IPS-18c (cell line): Measurements from ENCODE around the gene COL5A1.

Experiments
- H3K4me3 ChIP-seq: 2 replicates; pipeline ENCODE4 v1.7.0; 2013; ENCODE audit warnings: low read depth, mild to moderate bottlenecking, low read length, moderate library complexity; ENCODE audit not compliant: insufficient read depth
- H3K9me3 ChIP-seq: one replicate; pipeline ENCODE4 v1.6.1; 2013; ENCODE audit warnings: mild to moderate bottlenecking, low read length, moderate library complexity; ENCODE audit not compliant: control insufficient read depth, insufficient read depth

Gene COL5A1

DNA sequence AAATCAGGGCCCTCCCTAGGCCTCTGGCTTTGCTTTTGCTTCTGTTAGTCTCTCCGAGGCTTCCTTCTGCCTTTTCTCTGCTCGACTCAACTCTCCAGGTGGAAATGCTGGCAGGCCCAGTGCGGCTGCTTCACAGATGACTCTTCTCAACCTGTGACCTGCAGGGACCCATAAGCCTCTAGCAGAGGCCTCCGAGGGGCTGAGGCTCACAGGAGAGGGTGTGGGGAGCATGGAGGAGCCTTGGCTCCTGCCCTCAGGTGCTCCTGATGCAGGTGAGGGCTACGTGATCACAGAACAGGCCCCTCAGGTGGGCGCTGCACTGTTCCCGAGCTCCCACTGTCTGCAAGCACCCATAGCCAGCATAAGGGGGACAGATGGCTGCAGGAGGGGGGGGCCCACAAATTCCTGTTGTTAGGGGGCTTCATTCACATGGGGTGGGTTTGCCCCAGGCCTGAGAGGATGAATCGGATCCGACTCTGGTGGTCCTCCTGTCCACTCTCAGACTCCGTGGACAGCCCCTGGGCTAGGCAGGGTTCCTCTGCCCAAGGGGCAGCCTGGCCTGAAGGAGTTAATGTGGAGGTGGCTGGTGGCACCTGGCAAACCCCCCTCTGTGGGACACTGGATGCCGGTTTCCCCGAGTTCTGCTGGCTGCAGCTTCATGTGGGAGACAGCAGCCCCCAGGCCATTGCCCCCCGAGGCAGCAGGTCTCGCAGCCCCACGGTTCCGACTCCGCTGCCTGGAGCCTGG lies 228.1 kb downstream of the COL5A1 start:
- no peak overlapping the region for H3K4me3 ChIP-seq
- no peaks in the 10 kb centered on the region for H3K9me3 ChIP-seq

DNA sequence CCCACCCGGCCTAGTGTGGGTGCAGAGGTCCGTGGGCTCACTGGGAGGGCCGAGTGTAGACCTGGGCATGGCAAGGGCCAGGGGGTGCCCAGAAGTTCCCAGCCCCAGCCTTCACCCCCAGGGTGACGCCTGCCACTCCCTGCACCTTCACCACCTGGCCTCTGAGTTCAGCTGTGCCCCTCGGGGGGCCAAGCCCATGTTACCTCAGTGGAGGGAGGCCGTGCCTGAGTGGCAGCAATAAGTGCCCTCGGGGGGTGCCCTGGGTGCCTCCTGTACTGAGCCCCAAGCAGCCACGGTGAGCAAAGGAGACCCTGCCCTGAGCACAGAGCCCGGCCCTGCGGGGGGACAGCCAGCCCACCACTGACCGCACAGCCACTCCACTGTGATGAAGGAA lies 228.7 kb downstream of the COL5A1 start:
- Histone ChIP-seq H3K9me3 (no peaks in the 10 kb centered on the region), H3K4me3 (no peak overlapping the region)

DNA sequence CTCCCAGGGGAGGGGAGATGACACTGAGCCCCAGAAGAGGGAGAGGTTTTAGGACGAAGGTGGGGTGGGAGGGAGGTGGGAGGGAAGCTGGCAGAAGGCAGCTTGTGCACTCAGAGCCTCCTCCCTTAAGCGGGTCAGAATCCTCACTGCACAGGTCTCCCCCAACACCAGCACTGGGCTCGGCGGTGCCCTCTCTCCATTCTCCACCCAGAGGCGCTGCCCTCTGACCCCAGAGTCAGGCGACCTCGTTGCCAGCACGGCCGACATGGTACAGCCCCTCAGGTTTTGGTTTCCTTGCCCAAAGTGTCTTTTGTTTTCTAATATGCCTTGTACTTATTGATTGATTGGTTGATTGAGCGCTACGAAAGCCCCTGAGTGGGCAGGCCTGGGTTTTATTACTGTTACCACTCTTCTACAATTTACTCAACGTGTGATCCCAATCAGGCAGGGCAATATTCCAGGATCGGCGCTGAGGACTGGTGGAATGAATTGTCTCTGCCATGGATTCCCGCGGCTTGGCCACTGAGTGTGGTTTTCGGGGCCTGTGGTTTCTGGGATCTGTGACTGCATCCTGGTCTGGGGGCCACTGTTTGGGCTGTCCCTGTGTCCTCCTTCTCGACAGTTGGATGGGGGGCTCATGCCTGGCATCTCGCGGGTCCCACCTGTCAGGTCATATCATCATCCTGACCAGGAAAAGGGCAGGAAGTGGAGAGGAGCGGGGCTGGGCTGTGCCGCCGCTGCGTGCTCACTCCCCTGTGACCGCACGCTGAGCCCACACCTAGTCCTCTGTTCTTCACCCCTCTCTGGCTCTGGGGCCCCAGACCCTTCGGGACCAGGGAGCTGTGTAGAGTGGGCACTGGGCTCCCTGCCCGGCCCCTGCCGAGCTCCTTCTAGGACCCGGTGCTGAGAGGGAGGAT lies 229.4 kb downstream of the COL5A1 start:
- Histone ChIP-seq H3K9me3 (no peaks in the 10 kb centered on the region), H3K4me3 (no peak overlapping the region)

DNA sequence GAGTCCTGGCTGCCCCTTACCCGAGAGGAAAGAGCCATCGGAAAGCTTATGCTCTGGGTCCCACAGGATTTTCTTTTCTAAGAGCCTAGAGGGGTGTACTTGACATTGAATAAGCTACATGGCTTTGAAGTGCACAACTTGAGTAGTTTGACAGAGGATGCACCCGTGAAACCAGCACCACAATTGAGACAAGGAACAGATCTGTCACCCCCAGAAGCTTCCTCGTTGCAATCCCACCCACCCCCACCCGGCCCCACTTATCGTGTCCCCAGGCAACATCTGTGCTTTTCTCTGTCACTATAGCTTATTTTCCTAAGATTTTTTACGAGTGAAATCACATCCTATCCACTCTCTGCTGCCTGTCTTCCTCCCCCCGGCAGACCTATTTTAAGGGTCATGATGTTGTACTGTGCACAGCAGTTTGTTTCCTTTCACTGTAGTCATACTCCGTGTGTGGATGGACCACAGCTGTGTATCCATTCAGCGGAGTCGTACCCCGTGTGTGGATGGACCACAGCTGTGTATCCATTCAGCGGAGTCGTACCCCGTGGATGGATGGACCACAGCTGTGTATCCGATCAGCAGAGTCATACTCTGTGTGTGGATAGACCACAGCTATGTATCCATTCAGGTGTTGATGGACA lies 230.2 kb downstream of the COL5A1 start:
- no peak overlapping the region for H3K4me3 ChIP-seq

DNA sequence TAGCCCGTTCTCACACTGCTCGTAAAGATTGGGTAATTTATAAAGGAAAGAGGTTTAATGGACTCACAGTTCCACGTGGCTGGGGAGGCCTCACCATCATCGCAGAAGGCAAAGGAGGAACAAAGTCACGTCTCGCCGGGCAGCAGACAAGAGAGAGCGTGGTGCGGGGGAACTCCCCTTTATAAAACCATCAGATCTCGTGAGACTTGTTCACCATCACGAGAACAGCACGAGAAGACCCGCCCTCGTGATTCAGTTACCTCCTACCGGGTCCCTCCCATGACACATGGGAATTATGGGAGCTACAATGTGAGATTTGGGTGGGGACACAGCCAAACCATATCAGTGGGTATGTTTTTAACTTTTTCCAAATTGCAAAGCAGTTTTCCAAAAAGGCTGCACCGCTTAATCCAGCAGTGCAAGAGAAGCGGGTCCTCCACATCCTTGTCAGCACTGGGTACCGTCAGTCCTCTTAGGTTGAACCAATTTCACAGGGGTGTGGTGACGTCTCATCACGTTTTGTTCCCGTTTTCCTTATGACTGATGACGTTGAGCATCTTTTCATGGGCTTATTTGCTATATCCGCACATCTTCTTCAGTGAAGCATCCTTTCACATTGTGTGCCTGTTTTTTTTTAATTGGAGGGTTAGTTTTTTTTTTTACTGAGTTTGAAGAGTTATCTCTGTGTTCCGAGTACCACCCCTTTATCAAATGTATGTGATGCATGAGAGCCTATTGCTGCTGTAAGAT lies 231.1 kb downstream of the COL5A1 start:
- Histone ChIP-seq H3K9me3 (no peaks in the 10 kb centered on the region), H3K4me3 (no peak overlapping the region)

More for the DNA sequence above, 230.2 kb downstream of the COL5A1 start:
- no peaks in the 10 kb centered on the region for H3K9me3 ChIP-seq

DNA sequence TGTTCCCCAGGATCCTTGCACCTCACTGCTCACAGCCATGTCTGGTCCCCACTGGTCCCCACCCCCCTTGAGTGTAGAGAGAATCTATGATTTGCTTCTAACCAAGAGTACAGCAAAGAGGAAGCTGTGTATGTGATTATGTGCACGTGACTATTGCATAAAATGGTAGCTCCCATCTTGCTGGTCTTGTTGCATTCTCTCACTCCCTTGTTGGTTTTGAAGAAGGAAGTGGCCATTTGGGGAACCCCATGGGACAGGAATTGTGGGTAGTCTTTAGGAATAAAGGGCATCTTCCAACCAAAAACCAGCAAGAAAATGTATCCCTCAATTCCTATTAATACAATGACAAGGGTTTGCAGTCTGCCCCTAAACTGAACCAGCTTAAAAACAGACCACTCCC lies 233.8 kb downstream of the COL5A1 start:
- Histone ChIP-seq H3K4me3 (no peak overlapping the region), H3K9me3 (no peaks in the 10 kb centered on the region)

DNA sequence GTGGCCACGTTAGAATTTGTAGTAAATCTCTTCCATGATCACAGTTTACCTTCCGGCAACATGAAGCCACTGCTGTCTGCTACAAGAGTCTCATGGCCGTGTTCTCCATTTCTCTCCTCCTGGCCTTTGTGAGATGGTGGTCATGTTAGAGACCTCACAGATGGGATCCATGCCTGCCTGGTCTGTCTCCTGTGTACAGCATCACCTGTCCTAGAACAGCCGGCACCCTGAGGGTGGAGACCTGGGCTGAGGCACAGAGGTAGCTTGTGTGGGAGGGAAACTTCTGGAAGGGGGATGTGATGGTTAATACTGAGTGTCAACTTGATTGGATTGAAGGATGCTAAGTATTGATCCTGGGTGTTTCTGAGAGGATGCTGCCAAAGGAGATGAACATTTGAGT lies 235.9 kb downstream of the COL5A1 start:
- H3K9me3 ChIP-seq, result peaks cover 2% of the 10 kb centered on the region
- no peak overlapping the region for H3K4me3 ChIP-seq

DNA sequence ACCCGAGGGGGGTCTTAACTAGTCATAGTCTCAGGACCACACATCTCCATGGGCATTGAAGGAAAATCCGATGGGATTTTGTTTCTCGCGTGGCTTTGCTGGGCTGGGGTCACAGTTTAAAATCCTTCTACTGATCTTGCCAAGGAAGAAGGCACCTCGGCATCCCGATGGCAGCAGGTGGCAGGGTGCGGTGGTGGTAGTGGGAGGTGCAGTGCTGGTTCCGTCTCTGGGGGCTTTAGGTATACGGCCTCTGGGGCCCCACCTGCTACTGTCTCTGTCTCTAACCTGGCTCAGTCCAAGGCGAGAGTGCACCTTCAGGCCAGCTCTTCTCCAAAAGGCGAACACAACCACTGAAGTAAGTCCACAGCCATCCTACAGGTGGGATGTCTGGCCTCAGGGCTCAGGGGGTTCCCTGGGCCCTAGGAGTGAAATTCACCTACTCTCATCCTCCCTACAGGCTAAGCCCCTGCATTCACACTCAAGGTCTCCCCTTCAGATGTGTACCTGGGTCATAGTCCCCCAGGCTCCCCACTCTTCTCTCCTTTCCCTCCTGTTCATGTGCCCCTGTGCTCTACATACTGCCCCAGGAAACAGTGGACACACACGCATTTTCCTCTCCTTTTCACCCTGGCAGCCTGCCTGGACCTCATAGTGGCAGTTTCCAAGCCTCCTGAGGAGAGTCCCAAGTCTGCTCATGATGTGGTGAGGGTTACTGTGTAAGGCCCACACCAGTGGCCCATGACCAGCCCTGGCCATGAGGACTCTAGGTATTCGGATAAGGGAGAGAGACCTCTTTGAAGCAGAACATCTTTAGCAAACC lies 238.3 kb downstream of the COL5A1 start:
- Histone ChIP-seq H3K4me3 (no peak overlapping the region), H3K9me3 (peaks cover 2% of the 10 kb centered on the region)

DNA sequence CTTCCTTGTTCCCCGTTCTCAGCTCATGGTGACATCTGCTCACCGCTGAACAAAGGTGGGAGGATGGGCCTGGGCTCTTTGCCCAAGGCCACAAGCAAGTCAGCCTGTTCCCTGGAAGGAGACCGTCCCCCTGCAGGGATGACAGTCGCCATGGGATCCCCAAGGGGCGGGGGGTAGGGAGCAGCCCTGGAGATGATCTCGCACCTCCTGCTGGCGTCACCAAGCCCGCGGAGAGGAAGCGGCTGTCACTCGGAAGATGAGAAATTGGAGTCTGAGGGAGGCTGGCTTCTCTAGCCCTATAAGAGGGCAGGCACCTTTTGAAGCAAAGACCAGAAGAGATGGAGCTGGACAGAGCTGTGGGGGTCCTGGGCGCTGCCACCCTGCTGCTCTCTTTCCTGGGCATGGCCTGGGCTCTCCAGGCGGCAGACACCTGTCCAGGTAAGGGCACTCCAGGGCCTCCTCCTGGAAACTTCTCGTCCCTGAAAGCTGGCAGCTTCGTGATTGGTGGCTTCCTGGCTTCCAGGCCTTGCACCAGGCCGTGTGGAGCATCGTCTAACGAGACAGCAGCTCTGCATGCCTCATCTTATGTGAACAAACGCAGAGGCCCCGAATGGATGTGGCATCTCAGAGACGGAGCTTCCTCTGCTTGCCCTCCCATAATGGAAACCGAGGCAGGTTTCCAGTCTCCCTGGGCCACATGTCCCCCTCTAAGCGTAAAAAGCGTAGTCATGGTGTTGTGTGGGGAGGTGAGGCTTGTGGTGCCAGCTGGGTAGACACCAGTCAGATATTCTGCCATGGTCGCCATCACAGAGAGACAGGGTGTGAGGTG lies 239.1 kb downstream of the COL5A1 start, which contains the start of gene FCN2:
Gene FCN2 (plus strand): TSS at position 327 of the 829 bp plus-strand sequence. CDS start 12 bp downstream, at position 339.
- Histone ChIP-seq H3K9me3 (peaks cover 2% of the 10 kb centered on the region), H3K4me3 (no peak within 1 kb of the TSS)

DNA sequence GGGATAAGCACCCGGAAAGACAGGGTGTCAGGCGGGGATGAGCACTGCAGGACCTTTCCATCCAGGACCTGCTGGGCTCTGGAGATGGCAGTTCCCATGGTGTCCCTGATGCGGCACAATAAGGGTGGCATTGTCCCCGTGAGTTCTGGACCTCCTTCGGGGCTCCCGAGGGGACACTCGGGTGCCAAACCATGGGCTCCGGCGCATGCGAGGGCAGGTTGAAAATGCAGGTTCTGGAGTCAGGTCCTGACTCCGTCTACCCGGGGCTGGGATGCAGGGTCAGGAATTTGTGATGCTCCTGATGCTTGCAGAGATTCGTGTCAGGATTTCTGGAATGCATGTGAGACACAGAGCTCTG lies 239.7 kb downstream of the COL5A1 start:
- Histone ChIP-seq H3K9me3 (peaks cover 2% of the 10 kb centered on the region), H3K4me3 (no peak overlapping the region)

DNA sequence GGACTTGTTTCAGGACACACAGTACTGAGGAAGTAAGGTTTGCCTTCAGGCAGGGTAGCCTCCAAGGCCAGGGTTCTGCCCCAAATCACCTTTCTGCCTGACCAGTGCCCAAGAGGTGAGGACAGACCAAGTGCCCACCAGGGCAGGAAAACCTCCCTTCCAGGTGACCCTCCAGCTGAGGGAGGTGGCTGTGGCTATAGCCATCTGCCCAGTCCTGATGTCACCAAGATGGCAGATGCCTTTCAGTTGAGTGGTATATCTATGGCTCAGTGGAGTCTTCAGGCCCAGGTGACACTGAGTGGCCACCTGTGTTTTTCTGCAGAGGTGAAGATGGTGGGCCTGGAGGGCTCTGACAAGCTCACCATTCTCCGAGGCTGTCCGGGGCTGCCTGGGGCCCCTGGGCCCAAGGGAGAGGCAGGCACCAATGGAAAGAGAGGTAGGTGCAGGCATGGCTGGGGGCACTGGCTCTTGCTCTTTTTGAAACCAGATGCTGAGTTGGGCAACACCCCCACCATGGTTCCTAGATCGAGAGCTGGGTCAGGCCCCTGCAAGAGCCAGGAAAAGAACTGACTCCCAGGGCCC lies 240.7 kb downstream of the COL5A1 start:
- H3K9me3 ChIP-seq, result peaks cover 2% of the 10 kb centered on the region
- no peak overlapping the region for H3K4me3 ChIP-seq

DNA sequence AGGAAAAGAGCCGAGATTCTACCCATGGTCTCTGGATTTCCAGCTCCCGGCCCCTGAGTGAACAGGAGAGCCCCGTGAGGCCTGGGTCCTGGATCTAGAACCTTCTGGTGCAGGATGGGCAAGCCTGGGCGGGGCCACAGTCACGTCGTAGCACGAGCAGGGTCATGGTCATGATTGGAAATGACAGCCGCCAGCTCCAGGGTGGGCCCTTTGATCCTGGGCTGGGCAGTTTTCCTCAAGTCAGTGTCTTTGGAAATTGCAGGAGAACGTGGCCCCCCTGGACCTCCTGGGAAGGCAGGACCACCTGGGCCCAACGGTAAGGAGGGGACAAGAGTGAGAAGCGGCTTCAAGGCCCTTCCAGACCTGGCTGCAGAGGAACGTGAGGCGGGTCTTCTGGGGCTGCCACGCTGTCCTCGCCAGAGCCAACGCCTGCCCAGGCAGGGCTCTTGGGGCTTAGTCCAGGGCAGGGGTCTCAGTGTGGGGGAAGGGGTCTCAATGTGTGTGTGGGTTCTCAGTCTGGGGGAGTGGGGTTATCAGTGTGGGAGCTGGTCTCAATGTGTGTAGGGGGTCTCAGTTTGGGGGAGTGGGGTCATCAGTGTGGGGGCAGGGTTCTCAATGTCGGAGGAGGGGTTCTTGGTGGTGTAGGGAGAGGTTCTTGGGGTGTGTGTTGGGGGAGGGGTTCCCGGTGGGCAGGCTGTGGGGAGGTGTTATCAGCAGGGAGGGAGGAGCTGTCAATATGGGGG lies 241.6 kb downstream of the COL5A1 start:
- Histone ChIP-seq H3K4me3 (no peak overlapping the region), H3K9me3 (peaks cover 2% of the 10 kb centered on the region)

DNA sequence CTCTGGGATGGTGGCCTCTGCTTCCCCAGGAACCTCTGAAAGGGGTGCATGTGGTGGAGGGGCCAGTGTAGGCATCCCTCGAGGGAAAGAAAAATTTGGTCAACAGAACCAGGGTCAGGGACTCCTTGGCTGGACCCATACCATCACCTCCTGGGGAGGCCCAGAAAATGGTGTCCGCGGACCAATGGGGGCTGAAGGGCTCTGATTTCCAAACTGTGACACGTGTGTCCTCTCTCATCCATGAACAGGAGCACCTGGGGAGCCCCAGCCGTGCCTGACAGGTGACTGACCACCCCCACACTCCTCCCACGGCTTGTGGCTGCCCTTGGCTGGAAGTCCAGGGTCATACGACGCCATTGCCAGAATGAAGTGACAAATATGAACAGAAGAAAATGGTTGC lies 242.9 kb downstream of the COL5A1 start:
- Histone ChIP-seq H3K4me3 (no peak overlapping the region), H3K9me3 (peaks cover 2% of the 10 kb centered on the region)

DNA sequence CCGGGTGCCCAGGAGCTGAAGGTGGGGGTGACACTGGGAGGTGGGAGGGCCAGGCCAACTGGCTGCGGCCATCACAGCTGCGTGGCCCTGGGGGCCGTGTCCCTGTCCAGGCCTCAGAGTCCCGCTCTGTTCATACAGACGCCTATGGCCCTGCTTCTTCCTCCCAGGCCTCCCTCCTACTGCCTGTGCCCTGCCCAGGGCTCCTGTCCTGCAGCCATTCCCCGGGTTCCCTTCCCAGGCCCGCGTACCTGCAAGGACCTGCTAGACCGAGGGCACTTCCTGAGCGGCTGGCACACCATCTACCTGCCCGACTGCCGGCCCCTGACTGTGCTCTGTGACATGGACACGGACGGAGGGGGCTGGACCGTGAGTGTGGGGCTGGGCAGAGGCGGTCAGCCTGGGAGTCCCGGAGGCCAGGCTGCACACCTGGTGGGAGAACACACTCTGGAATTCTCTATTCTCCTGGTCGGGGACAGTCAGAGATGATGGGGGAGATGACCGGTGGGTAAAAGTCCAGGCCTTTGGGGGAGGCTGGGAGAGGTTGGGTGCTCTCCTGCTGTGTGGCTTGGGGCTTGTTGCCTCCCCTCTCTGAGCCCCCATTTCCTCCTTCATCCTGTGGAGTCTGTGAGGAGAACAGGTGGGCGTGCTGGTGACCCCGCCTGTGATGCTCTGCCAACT lies 243.5 kb downstream of the COL5A1 start:
- no peak overlapping the region for H3K4me3 ChIP-seq
- H3K9me3 ChIP-seq, result peaks cover 2% of the 10 kb centered on the region
